Ovary (tissue), 9 donors: ENCODE results near the gene SMIM38. TPM values are rescaled to one million over a fixed set of nuclear protein-coding genes. Genes with fewer than 3 reads are reported as not detected.
"Not testable (repeated sequence)": the region's sequence is repeated elsewhere in the genome, so short reads cannot be mapped to it uniquely, and the experiment has no call there.

Experiments used
- DNase-seq, 5 donors: peaks; one replicate each; pipeline ENCODE4 v3.0.0-alpha.2; 2019 to 2020
- H3K27ac ChIP-seq, 2 donors: fragments of 200-600 bp; one replicate each; pipeline versions ENCODE4 v1.5.1 to v1.8.0; 2019 to 2022
- H3K27me3 ChIP-seq: fragments of 200-600 bp; one replicate; pipeline ENCODE4 v1.8.0; 2022
- H3K36me3 ChIP-seq: fragments of 200-600 bp; sonication (generic); one replicate; pipeline ENCODE4 v1.5.1; 2019
- H3K4me1 ChIP-seq: one replicate; pipeline ENCODE4 v1.8.1; 2013; ENCODE audit warnings: mild to moderate bottlenecking, moderate library complexity; ENCODE audit not compliant: insufficient read depth
- H3K4me3 ChIP-seq: fragments of 200-600 bp; sonication (generic); one replicate; pipeline ENCODE4 v1.5.1; 2017
- H3K9me3 ChIP-seq, 2 donors: fragments of 200-600 bp in 1 of 2; sonication (generic) in 1 of 2; one replicate each; pipeline versions ENCODE4 v1.5.1 to v1.8.1; 2013 to 2019; ENCODE audit warnings: mild to moderate bottlenecking in 1 of 2, moderate library complexity in 1 of 2
- CTCF ChIP-seq, 3 donors: fragments of 450-650 bp in 2 of 3; fragments of 200-600 bp in 1 of 3; IDR thresholded peaks; one replicate each; pipeline versions ENCODE4 v1.5.1 to v1.8.0; 2016 to 2022; ENCODE audit warnings: antibody characterized with exemption in 3 of 3, mild to moderate bottlenecking in 1 of 3
- EP300 ChIP-seq: sonication (generic); formaldehyde crosslinking; IDR thresholded peaks from one replicate; pipeline ENCODE4 v1.6.1; 2017; ENCODE audit warnings: antibody characterized with exemption
- POLR2A ChIP-seq: fragments of 450-650 bp; IDR thresholded peaks from one replicate; pipeline ENCODE4 v1.6.1; 2017; ENCODE audit warnings: antibody characterized with exemption, mild to moderate bottlenecking, moderate library complexity
- WGBS, 3 donors: extraction: QIAGEN DNeasy Blood & Tissue Kit in 1 of 3; methylation state at CpG; one replicate each; pipeline versions ENCODE4 v1.1.5 to v1.1.7; 2013 to 2017; 5-methylcytosine and 5-hydroxymethylcytosine counted together
- intact Hi-C, 4 donors: fragments of 100-400 bp; cut with DNase I; formaldehyde crosslinking; loops; one replicate each; pipeline versions ENCODE4 v1.11.0 to v1.15.1; 2022 to 2023
- polyA plus RNA-seq, 2 donors: library from polyadenylated mRNA; stranded (reverse); fragments of 200-250 nt in 1 of 2; fragments of 350-450 nt in 1 of 2; fragmentation: Illumina TruSeq in 1 of 2; extraction: RNeasy Lipid Tissue Mini Kit (QIAGEN cat#74804) in 1 of 2; gene quantifications; one replicate each; pipeline ENCODE4 v1.2.3, GENCODE V29; 2013 to 2014
- total RNA-seq, 7 donors: library from RNA; depleted of rRNA in 2 of 7; stranded (reverse); fragments of >200 nt in 2 of 7; fragmentation: NEBNext Ultra II Directional in 3 of 7; extraction: Animal tissue kit (Norgen Biotek cat#: 25700) in 3 of 7; gene quantifications; one replicate each; pipeline versions ENCODE4 v1.1.0 to v1.2.4, GENCODE V29; 2016 to 2023
- donor health status: DM: no; HTN: no; CAD: no; lungs with moderate emphysema.
- donor health status: DM: no; HTN: no; CAD: no.
- donor health status: Bipolar disorder and iron deficiency.
- donor health status: DM: yes; HTN: yes; CAD: no.
- donor health status: DM: no; HTN: no; CAD: no.
- donor health status: DM: yes; HTN: yes; CAD: no.

SMIM38 gene
- total and polyA plus RNA-seq, 9 donors, result 0.43 to 6.3 (median 2.1) TPM

GRCh38 chr11:69131121-69131566, 24.6 kb upstream of the SMIM38 start:
- WGBS, 3 donors, result 68 to 86% (median 86%) methylated on average over 11 of the region's 11 CpGs
- intact Hi-C loops, result no loop called here
- Histone ChIP-seq H3K27me3 (no peaks in the 10 kb centered on the region), H3K36me3 (no peaks in the 10 kb centered on the region), H3K4me1 (no peaks in the 10 kb centered on the region), H3K4me3 (no peak overlapping the region), H3K9me3 (no peaks in the 10 kb centered on the region), H3K27ac (no peak overlapping the region)
- TF ChIP-seq CTCF (IDR thresholded peaks at IDR 0.05) (no peak), EP300 (no peak), POLR2A (no peak)
- DNase-seq, result peak in 1 of 5 donors; percentile 24

DNA sequence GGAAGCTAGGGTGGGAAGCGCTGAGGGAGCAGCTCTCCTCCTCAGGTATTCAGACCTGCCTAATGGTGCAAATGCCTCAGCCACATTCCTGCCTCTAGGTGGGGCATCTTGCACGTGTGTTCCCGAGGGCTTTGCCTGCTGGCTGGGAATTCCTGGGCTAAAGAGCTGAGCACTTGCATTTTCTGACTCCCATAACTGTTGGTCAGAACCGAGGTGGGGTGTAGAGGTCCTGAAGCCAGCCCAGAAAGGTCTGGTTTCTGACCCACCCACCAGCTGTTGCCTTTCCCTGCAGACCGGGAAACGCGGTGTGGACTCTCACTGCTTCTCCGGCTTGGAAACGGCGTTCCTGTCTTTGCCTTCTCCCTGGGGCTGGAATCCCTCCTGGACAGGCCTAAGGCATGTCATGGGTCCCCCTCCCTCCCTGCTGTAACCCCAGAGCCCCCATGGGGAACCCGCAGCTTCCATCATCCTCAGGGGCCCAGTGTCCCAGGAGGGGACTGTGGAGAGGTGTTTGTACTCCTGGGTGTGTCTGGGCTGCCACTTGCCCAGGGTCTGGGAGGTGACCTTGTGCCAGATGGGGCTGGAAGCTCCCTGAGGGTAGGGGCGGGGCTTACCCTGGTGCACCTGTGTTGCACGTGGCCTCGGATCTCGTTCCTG, 24.0 kb upstream of the SMIM38 start:
- WGBS, 3 donors, result 35 to 51% (median 47%) methylated on average over 15 of the region's 15 CpGs
- Histone ChIP-seq H3K9me3 (no peaks in the 10 kb centered on the region), H3K4me3 (no peak overlapping the region), H3K27ac (no peak overlapping the region), H3K36me3 (no peaks in the 10 kb centered on the region), H3K4me1 (no peaks in the 10 kb centered on the region), H3K27me3 (no peaks in the 10 kb centered on the region)
- TF ChIP-seq POLR2A (no peak), CTCF (IDR thresholded peaks at IDR 0.05) (peak in 1 of 3 donors; percentile 23)
- DNase-seq, result peak in 3 of 5 donors; percentile 44 to 59 (median 48)
- intact Hi-C loops, result no loop called here

GRCh38 chr11:69132301-69132670, 23.4 kb upstream of the SMIM38 start:
- no peak for TF ChIP-seq POLR2A
- no peak for TF ChIP-seq CTCF (IDR thresholded peaks at IDR 0.05)
- no peak for TF ChIP-seq EP300
- Histone ChIP-seq H3K4me1 (no peaks in the 10 kb centered on the region), H3K9me3 (no peaks in the 10 kb centered on the region), H3K27me3 (no peaks in the 10 kb centered on the region), H3K27ac (no peak overlapping the region), H3K36me3 (no peaks in the 10 kb centered on the region), H3K4me3 (no peak overlapping the region)
- DNase-seq, result peak in 1 of 5 donors; percentile 12
- 79 to 85% (median 84%) methylated on average over 7 of the region's 7 CpGs for WGBS, 3 donors
- intact Hi-C loops, result no loop called here

- Histone ChIP-seq H3K27me3 (no peaks in the 10 kb centered on the region), H3K27ac (no peak overlapping the region), H3K36me3 (no peaks in the 10 kb centered on the region), H3K4me3 (no peak overlapping the region), H3K9me3 (no peaks in the 10 kb centered on the region), H3K4me1 (no peaks in the 10 kb centered on the region)
- intact Hi-C loops, result no loop called here
- 95 to 97% (median 96%) methylated on average over 4 of the region's 4 CpGs for WGBS, 3 donors
- no peak for DNase-seq
- TF ChIP-seq POLR2A, result no peak
- TF ChIP-seq CTCF (IDR thresholded peaks at IDR 0.05), result no peak
- TF ChIP-seq EP300, result no peak
Measured at GRCh38 chr11:69133251-69133650, 22.5 kb upstream of the SMIM38 start.

DNA sequence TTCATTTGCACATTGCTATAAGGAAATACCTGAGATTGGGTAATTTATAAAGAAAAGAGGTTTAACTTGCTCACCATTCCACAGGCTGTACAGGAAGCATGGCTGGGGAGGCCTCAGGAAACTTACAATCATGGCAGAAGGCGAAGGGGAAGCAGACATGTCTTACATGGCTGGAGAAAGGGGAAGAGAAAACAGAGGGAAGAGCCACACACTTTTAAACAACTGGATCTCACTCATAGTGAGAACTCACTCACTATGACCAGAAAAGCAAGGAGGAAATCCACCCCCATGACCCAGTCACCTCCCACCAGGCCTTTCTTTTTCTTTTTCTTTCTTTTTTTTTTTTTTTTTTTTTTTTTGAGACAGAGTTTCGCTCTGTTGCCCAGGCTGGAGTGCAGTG, 21.6 kb upstream of the SMIM38 start:
- H3K27me3 ChIP-seq, H3K9me3 ChIP-seq, intact Hi-C loops, H3K4me1 ChIP-seq, H3K27ac ChIP-seq, DNase-seq, H3K36me3 ChIP-seq, H3K4me3 ChIP-seq: not testable (repeated sequence)
- WGBS, 3 donors, result 86 to 98% (median 95%) methylated on average over 2 of the region's 2 CpGs
